NCI-H1417 treated with DMSO at 0.1 percent for 48 hours (cell line): Measurements from ENCODE around the gene BGN.

Experiments used
- DNase-seq: peaks from one replicate; lab custom pipeline; 2025; lab: John Stamatoyannopoulos, UW

BGN gene

DNA sequence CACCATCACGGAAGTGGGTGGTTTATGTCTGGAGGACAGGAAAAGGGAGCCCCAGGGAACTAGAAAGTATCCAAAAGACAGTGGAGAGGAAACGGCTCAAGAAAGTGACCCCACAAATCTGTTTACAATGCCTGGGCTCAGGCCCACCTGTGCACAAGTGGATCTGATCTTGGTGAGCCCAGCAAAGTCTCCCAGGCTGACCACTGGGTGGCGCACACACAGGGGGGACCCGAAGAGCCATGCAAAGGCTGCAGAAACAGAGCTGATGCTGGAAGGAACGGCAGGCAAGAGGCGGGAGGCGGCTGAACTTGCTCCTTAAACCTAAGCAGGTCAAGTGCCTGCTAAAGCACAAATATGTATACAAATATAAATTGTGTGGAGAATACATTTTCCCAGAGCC lies 34.0 kb upstream of the BGN start:
- no peak for DNase-seq

DNA sequence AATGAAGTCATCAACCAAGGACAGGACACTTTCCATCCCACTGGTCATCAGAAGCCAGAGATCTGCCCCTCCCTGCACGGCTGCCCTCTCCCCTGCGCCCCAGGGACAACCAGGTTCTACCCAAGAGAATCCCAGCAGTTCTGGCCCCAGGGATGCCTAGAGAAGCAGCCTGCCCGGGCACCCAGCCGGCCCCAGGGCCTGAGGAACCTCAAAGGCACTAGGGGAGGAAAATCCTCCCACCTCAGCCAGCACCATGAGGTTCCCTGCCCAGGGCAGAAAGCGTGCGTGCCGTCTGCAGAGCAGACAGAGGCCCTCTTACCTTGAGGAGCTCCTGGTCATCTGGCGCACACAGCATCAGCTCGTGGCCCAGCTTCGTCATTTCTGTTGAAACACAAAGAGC lies 32.5 kb upstream of the BGN start:
- no peak for DNase-seq

DNA sequence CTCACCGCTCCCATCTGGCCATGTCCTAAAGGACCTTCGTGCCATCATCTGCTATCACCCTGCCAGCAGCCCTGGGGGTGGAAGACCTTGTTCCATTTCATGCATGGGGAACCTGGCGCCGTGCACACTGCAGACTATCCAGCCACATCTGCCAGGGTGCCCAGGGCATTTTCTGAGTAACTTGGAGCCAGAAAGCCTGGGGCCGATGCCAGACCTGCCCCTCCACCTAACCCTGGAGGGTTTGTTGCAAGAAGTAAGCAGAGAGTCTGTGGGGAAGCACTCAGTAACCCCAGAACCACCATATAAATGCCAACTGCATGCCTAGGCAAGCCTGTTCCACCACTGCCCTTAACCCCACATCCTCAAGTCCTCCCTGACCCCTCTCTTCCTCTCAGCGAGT lies 31.7 kb upstream of the BGN start:
- DNase-seq, result no peak

DNA sequence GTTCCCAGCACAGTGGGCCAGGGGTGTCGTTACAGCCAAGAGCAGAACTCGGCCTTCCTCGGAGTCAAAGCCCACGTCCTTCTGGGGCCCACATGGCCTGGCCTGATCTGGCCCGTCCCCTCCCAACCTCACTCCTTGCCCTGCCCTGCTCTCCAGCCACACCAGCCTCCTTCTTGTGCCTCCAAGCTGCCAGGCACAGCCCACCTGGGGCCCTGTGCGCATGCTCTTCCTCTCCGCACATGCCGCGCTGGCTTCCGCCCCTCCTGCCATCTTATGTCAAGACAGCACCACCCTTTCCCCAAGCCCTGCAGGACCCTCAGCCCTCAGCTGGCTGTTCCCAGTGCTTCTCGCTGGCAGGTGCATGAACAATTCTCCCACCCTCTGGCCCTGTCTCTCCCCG lies 31.2 kb upstream of the BGN start:
- DNase-seq, result no peak

DNA sequence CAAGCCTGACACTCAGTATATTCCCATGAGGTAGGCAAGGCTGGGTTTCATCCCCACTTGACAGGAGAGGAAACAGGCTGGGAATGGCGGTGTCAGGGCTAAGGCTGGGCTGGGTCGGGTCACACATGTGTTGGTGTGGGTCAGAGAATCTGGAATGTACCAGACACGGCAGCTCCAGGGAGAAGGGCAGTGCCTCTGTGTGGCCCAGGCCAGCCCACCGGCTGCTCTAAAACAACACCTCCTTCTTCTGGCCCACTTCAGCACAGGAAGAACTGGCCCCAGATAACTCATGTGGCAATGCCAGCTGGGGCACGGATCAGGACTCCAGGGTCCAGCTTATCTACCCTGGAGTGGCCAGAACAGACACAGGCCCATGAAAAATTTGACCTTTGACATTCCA lies 30.7 kb upstream of the BGN start:
- DNase-seq, result no peak

DNA sequence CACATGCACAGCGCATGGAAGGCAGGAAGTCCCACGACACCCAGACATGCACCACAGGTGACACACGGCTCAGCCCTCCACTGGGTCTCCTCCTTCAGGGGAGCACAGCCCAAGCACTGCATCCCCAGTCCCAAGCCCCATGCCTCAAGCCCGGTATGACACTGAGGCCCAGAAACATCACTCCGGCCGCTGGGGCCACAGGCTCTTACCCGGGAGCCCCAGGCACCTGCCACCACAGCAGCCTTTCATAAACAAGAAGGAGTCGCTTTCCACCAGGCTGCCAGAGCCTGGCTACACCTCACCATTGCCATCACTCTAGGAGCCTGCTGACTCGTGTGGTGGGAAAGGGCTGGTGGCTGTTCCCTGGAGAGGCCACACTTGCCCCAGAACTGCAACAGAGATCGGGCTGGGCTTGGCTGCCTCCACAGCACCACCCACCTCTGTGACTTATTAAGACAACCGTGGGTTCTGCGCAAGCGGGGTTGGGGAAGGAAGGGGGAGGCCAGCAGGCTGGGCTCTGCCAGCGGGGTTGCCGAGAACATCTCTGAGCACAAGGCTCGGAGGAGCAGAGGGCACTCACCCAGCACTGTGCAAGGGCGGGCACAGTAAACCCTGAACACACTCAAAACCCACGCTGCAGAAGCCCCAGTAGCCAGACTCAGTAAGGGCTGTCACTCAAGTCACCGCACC lies 28.9 kb upstream of the BGN start:
- DNase-seq, result no peak

DNA sequence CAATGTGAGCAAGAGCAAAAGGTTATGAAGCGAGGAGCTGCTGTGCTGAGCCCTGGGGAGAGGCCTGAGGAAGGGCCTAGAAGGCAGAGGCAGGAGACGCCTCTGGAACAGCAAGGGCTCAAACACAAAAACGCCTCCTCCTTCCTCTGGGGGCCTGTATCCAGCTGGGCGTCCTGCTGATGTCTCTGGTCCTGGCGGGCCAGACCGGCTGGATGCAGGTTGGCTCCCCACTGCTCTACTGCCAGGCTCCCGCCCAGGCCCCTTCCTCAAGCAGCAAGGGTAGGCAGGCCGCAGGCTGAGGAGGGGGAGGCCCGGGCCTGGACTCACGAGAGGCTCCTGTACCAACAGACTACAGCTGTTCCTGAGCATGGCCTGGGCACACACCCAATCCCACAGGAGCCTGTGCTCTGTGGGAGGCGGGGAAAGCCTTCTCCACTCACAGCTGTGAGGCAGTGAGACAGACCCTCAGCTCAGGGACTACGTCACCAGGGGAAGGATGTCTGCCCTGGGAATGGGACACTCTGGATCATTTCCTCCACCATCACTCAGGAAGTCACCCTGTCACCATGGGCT lies 26.7 kb upstream of the BGN start:
- no peak for DNase-seq

DNA sequence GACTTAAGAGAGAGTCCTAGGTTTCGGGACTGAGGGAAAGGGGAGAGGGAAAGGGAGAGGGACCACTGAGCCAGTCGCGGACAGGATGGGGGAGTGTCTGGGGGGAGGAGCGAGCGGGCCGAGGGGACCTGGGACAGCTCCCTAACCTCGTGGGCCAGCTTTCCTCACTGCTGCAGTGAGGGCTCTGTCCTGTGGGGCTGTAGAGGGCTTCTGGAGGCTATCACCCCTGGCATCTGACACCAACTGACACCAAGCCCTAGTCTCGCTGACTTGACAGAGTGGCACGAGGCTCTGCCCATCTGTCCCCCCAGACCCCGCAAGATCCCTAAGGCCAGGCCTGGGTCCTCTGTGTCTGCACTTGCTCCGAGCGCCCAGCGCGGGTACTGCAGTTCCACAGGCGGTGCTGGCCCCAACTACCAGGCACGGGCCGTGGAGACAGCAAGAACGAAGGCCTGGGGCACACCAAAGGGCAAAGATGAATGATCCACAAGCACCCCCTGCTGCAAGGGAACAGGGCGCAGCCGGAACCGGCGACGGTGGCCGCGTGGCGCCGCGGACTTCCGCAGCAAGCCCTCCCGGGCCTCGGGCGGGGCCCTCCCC lies 24.9 kb upstream of the BGN start:
- DNase-seq, result no peak

DNA sequence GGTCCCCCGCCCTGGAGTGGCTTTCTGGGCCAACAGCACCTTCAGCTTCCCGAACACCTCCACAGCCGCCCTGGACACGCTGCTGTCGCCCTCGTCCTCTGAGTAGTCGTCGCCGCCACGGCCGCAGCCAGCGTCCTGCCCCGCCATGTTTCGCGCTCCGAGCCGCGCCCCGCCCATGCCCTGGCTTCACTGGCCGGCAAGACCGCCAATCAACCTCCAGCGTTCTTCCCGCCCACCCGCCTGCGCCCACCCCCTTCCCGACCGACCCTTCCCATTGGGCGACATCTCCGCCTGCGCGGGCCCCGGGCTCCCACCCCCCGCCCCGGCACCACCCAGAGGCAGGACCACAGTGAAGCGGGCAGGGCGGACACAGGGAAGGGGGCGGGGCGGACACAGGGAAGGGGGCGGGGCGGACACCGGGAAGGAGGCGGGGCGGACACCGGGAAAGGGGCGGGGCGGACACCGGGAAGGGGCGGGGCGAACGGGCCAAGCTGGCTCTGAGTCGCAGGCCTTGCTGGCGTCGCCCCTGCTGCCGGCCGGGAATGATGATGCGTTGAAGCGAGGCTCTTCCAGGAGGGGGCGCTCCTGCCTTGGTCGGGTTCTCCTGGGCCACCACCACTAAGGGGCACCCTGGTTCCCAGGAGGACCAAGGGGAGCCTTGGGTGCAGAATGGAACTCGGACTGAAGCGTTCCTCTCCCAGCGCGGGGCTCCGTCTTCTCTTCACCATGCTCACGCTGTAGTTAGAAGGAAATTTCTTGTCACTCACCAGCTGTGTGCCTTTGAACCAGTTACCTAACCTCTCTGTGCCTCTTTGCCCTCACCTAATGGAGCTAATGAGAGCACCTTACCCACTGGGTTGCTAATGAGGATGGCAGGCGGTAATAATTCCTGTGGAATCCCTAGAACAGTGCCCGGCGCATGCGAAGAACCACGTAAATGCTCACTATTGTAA lies 24.1 kb upstream of the BGN start, which contains the start of gene HAUS7:
HAUS7 (minus strand) TSS at position 166 of the 953 bp plus-strand sequence; CDS start at position 147, 19 bp downstream.
- DNase-seq, result peak; percentile 74

DNA sequence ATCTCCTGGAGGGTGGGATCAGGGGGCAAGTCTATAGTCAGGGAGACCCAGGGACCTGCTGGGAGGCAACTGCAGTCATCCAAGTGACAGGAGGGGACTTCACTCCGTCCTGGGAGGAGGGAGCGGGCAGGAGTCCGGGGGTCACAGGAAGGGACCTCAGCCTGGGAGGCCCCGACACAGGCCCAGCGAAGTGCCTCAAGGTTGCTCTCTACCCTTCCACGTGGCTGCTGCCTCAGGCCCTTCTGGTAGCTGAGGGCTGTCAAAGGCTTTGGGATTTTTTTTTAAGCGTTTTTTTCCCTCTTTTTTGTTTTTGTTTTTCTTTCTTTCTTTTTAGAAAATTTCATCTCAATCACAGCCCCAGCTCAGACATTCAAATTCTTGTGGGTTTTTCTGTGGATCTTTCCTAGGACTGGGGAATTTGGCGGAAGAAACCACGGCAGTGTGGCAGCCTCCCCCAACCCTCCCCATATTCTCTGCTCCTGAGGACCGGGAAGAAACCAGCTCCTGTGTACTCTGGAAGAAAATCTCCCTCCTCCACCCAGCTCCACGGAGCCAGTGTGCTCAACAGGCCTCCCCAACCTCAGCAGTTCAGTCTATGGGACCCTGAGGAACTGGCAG lies 23.0 kb upstream of the BGN start:
- no peak for DNase-seq

DNA sequence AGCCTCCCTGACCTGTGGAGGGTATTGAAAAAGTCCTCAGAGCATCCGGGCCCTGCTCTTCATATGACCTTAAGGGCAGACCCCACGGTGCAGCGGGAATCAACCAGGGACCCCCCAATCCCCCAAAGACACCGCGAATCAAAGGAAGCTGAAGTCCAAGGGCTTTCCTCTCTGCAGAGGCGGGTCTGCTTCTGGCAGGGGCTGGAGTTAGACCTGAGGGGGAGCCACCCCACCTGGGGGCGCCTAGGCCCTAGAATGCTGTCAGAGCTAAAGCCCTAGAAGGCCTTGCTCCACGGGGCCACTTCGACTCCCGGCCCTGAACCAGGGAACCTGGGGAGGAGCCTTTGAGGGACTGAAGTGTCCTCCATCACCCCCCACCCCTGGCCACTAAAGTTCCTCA lies 21.7 kb upstream of the BGN start:
- DNase-seq, result no peak

DNA sequence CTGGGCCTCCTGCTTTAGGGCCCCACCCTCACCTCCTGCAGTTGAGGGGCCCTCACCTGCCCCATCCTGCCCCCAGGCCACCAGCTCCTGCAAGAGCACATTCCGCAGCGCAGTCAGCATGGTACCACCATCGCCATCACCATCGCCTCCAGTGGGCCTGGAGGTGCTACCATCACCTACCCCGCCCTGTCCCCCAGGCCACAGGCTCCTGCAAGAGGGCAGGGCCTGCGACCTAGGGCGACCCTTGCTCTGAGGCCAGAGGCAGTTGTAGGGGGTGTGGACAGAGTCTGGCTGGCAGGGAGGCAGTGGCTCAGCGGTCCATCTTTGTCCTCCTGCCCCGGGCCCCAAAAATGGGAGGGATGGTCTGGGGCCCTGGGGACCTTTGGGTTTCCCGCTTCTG lies 20.5 kb upstream of the BGN start:
- no peak for DNase-seq

DNA sequence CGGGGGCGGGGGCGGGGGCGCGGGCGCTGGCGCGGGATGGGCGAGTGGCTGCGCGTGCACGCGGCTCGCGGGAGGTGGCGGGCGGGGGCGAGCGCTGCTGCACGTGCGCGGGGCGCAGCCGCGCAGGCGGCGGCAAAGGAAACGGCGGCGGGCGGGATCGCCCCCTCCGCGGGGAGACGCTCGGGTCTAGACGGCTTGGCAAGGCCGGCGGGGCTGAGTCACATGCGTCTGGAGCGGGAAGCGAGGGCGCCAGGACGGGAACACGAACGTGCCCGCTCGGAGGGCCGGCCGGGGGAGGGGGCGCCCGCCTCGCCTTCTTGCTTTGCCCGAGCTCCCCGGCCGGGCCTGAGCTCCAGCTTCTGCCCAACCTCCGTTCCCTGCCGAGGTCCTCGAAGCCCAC lies 20.1 kb upstream of the BGN start:
- no peak for DNase-seq

DNA sequence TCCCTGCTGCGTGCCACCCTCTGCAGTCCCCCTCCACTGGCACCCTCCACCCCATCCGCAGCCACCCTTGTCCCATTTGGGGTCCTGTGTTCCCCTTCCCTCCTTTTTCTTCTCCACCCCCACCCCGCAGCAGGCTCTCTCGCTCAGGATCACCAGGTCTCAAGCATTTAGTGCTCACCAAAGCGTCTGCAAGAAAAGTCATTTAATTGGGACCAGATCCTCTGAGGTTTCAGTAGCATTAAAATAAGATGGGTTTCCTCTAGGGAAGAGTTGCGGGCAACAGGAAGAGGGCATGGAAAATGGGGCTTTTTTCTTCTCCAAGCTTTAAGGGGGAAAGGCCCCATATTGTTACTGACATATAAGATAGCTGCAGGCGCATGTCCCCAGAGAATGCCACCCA lies 19.5 kb upstream of the BGN start:
- no peak for DNase-seq

DNA sequence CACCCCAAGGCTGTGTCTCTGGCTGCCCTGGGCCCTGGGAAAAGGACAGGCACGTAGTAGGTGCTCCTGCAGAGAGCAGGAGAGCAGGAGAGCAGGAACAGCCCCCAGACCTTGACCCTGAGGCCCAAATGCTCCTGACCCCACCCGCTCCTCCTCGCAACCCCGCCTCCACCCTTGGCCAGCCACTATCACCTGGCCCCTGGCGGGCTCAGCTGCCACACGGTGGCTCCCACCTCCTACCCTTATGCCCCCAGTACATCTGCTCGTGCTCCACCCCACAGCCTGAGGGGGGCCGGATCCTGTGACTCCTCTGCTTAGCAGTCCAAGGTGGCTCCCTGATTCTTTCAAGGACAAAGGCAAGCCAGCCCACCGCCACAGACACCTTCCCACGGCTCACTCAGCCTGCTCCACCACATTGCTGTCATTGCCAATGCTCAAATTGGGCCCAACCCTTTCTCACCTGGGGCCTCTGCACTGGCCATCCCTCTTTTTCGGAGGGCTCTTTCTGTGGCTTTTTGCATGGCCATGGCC lies 19.0 kb upstream of the BGN start:
- DNase-seq, result no peak

DNA sequence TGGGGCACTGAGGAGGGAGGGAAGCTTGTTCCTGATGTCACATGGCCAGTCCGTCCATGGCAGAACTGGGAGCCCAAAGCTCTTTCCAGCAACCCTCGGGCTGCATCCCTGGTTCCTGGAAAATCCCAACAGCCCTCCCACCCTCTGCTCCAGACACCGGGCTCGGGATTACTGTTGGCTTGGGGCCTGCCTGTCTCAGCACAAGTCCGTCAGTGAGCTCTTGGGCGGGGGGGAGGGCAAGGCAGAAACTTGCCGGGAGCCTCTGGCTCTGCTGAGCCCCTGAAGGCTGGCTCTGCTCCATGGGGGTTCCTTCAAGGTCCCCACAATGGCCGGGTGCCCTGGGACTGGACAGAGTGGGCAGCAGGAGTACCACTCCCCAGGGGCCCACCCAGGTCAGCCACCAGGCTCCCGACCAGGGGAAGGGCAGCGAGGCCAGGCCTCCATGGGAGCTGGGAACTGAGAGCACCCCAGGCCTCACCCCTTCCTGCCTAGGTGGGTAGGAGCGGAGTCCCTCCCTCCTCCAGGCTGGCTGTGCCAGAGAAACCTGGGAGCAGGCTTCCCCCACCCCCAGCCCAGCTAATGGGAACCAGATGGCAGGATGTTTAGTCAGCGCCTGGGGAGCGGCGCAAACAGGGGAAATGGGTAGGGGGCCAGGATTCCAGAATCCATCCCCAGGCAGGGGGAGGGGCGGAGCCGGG lies 18.0 kb upstream of the BGN start:
- no peak for DNase-seq

DNA sequence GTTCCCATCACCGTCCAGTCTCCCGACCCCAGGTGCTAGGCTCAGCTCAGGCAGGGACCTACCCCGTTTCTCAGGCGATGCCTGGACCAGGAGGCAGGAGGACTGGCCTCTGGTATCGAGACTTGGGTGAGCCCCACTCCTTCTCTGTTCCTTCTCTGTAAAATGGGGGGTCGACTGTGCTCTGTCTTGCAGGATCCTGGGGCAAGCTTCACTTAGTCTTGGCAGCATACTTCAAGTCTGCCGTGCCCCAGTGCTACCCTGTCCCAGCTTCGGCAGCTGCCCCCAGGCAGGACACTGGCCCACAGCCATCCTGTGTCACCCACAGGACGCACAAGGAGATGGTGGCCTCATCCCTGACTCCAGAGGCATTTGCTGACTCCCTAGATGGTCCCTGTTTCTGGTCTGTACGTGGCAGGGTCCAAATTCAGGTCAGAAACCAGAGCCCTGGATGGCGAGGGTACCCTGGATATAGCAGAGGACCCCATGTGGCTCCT lies 17.4 kb upstream of the BGN start:
- no peak for DNase-seq

DNA sequence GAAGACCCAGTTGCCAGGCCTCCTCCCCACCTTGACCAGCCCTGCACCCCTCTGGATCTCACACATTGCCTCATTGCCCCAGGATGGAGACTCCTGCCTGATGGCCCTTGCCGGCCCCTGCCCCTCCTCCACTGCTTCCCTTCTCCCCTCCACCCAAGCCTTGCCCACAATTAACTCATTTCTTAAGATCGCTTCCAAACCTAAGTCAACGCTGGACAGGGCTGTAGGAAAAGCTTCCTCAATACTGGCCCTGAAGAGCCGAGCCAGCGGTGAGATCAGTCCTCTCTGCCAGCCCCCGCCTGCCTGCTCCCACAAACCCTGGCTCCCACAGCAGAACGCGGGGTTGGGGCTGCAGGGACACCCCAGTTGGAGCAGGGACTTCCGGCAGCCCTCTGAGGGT lies 16.9 kb upstream of the BGN start:
- DNase-seq, result no peak

DNA sequence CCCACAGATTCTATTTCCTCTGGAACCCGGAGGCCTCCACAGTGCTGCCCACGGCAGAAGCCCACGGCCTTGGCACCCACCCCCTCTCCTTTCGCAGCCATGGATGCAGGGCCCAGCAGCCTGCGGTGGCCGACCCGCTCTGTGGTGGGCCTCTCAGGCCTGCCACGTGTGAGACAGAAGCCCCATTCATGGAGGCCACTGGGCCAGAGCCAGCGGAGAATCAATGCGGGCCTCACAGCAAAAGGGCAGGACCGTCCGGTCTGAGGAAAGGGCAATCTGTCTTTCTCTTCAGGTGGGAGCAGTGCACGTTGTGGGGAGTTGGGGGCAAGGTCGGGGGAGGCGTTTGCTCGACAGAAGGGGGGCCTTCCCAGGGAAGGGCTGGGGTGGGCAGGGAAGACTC lies 16.0 kb upstream of the BGN start:
- DNase-seq, result no peak

DNA sequence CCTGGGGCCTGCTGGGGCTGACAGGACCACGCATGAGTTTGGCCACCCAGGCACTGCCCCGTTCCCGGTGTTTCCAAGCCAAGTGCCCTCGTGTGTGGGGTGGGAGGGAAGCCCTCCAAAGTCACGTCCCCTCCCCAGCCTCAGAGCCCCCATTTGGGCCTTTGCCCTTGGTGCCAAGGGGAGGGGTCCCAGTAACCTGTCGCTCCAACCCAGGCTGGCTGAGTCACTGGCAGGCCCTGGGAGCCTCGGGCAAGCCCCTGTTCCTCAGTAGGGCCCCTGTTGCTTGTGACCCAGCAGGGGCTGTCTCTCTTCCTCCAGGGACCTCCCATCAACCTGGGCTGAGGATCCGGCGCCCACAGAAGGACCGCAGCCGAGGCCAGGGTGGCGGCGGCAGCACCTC lies 13.7 kb upstream of the BGN start:
- DNase-seq, result no peak

DNA sequence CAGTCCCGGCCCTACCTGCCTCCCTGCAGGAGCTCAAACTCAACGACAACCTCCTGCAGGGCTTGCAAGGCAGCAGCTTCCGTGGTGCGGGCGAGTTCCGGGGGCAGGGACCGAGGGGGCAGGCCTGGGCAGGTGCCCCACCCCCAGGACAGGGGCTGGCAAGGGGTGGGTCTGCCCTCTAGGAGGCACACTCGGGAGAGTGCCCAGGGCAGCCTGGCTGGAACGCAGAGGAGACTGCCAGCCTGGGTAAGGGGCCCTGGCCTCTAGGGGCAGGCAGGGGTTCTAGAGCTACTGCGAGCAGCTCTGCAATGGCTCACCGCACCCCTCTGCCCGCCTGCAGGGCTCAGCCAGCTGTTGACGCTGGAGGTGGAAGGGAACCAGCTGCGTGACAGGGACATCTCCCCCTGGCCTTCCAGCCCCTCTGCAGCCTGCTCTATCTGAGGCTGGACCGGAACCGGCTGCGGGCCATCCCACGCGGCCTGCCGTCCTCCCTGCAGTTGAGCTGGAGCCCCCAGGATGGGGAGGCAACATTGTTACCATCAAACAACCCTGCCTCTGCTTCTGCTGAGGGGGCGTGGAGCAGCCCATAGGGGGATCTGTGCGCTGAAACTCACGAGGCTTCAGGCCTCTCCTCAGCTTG lies 12.3 kb upstream of the BGN start:
- DNase-seq, result no peak
